HG02642 (cell line): ENCODE measurements around the gene FSD2.
"Not testable (repeated sequence)": the region's sequence is repeated elsewhere in the genome, so short reads cannot be mapped to it uniquely, and the experiment has no call there.

Experiments
- ATAC-seq: cut with Tn5 transposase; IDR thresholded peaks from one replicate; pipeline ENCODE4 v1.9.1; 2021; ENCODE audit warnings: mild to moderate bottlenecking; ENCODE audit not compliant: unreplicated experiment, poor library complexity

Gene FSD2

DNA sequence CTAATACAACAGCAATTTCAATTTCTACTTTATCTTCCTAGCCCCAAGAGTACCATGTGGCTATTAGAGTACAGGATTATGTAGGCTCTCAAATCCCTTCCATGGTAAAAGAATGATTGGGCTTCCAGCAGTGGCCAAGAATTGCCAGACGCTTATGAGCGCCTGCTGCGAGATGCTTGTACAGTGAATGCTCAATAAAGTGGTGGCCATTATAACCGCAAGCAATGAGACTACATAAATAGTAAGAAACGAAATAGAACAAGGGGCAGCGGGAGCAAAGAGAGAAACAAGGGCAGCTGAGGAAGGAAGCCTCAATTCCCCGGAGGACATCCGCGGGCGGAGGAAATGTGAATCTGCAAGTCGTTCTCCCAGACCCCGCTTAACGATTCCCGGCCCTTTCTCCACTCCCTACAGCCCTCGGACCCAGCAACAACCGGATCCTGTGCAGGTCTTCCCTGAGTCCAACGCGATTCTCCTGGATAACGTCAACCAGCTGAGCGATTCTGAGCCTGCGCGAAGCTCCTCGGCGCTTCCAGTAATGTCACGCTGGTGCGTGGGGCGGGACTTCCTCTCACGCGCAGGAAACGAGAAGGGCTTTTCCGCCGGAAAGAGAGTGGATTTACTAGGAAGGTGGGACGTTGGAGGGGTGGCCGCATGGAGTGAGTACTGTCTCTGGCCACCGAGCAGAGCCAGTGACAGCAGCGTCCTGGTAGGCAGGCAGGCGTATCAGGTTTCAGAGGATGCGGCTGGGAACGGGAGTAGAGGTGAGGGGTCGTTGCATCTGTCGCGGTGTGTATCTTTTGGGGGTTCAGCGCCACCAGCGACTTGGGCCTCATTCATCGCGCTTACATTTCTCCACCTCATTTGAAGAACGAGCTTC, 55.7 kb downstream of the FSD2 start:
- peak; percentile 94 for ATAC-seq

DNA sequence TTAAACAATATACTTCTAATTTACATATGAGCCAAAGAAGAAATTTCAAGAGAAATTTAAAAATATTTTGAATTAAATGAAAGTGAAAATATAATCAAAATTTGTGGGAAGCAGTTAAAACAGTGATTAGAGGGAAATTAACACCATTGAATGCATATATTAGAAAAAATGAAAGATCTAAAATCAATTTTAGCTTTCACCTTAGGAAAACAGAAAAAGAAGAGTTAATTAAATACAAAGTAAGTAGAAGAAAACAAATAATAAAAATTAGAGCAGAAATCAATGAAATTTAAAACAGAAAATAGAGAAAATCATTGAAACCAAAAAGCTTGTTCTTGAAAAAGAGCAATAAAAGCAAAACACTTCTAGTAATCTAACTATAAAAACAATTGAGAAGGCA, 57.6 kb downstream of the FSD2 start:
- ATAC-seq = no peak

DNA sequence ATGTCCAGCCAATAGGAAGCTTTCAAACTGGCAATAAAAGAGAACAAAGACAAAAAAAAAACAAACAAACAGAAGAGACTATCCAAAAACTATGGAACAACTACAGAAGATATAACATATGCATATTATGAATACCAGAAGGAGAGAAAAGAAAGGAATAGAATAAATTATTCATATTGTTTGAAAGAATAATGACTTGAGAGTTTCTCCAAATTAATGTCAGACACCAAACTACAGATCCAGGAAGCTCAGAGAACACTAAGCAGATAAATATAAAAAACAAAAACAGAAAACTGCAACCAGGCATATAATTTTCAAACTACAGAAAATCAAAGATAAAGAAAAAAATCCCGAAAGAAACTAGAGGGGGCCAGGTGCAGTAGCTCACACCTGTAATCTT, 62.1 kb downstream of the FSD2 start:
- no peak for ATAC-seq

DNA sequence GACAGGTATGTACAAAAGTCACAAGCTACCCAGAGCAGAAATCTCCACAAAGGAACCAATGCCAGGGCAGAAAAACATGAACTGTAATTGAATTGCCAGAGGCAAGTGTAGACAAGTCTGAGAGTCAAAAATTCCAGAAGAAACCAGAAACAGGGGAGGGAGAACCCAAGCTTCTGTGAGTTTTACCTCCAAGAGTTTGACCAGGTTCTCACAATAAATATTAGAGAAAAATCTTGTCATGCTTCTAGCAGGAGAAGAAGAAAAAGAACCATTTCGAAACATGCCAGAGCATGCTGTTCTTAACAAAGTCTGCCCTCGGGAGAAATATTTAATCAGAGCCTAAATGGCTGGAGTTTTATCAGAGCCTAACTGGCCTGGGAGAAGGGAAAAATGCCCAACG, 63.7 kb downstream of the FSD2 start:
- no peak for ATAC-seq

DNA sequence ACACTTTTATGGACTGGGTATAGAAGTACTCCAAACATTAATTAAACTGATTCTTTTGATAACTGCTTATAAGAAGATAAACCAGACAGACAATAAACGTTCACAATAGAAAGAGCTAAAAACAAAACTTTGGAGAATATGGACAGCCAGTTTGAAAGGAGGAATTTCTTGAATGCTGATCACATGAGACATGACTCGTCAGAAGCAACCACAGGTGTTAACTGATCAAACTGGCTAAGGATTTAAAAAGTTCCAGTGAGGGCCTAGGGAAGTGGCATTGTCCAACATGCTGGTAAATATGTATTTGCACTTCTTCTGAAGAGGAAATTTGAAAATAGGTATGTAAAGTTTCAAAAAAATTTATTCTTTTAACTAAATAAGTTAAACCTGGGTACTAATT, 66.8 kb downstream of the FSD2 start:
- no peak for ATAC-seq

DNA sequence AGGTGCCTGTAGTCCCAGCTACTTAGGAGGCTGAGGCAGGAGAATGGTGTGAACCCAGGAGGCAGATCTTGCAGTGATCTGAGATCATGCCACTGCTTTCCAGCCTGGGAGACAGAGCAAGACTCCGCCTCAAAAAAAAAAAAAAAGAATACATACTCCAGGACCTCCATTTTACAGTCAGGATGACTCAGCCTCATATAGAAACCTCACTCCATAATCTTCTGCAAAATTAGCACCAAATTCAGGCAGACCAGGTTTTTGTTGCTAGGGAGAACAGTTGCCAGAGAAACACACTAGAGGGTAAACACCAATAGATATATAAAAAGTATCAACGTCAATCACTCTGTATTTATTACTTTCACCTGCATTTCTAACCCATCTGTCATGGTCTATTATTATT, 67.9 kb downstream of the FSD2 start:
- ATAC-seq = no peak

DNA sequence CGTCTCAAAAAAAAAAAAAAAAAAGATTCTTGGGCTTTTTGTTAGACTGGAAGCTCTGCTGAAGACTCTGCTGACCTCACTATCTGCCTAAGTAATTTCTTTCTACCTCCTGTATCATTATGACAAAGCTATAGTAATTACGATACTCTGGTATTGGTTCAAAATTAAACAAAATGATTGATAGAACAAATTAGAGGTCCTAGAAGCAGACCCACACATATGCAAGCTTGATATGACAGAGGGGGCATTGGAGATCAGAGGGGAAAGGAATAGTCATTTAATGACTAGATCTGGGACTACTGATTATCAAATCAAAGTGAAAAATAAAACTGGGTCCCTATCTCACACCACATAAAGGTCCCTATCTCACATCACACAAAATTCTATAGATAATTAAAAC, 74.3 kb downstream of the FSD2 start:
- ATAC-seq = no peak

DNA sequence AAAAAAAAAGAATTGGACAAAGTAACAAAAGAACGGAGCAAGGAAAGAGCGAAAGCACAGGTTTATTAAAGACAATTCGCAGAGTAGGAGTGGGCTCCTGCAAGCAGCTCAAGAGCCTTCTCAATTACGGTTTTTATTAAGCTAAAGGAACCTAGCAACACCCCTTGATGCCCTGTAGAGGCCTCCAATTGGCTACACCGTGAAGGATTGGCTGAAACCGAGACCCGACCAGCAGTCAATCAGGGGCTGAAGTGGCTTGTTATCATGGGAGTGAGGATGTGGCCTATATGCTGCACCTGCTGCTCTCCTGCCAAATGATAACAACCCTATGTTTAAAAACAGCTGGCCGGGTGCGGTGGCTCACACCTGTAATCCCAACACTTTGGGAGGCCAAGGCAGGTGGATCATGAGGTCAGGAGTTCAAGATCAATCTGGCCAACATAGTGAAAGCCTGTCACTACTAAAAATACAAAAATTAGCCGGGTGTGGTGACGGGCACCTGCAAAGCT, 75.8 kb downstream of the FSD2 start:
- ATAC-seq = no peak

DNA sequence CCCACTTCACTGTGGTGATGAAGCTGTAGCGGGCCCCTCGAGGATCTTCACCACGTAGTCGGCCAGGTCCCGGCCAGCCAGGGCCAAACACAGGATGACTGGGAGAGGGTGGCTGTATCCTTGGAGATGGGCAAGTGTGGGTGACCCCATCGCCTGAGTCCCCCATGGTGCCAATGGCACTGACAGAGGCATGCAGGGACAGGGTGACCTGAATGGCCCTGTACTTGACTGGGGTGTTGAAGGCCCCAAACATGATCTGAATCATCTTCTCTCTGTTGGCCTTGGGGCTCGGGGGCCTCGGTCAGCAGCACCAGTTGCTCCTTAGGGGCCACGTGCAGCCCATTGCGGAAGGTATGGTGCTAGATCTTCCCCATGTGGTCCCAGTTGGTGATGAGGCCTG, 79.1 kb downstream of the FSD2 start:
- ATAC-seq = no peak

DNA sequence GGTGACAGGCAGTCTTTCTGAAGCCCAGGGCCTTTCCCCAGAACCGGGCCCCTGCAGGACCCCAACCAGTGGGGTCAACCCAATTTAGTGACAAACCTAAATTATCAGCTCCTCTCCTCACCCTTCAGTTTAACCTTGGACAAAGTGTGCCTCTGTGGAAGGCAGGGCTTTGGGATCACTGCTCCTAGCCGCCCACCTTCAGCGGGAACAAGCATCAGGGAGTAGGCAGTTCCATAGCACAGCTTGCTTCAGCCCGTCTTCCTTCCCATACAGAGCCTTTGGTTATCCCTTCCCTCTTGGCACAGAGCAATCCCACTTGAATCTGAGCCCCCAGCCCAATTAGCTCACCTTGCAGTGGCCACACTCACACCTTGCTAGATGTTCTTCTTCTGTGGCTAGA, 90.9 kb downstream of the FSD2 start:
- no peak for ATAC-seq

DNA sequence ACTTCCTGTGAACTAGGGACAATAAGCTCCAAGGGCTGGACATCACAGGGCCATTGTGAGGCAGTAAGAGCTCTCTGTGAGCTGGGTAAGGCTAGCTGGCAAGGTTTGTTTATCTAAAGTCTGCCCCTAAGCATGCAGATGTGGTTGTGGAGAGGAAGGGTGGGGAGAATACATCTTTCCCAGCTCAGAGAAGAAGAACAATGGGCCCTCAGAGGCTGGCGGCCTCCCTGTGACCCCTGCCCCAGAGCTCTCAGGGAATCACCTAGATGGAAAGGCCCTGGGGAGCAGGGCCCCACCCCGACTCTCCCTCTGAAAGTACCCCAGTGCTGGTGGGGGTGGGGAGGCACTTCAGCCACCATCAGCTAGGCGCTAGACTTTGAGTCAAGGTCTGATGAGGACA, 91.9 kb downstream of the FSD2 start:
- no peak for ATAC-seq

DNA sequence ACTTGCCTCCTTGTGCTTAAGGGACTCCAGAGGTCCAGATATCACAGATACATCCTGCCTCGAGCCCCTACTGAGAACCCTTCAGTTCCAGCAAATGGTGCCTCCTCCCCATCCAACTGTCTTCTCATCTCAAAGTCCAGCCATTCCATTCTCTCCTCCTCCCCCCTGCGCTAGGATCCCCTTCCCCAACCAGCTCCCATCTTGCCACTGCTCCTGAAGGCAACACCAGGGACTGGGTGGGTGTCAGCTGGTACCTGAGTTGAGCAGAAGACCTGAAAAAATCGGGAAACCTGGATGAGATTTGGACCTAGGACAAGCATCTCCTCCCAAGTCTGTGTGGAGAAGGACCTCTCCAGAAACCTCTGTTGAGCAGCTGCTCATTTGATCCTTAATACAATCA, 93.8 kb downstream of the FSD2 start:
- no peak for ATAC-seq

DNA sequence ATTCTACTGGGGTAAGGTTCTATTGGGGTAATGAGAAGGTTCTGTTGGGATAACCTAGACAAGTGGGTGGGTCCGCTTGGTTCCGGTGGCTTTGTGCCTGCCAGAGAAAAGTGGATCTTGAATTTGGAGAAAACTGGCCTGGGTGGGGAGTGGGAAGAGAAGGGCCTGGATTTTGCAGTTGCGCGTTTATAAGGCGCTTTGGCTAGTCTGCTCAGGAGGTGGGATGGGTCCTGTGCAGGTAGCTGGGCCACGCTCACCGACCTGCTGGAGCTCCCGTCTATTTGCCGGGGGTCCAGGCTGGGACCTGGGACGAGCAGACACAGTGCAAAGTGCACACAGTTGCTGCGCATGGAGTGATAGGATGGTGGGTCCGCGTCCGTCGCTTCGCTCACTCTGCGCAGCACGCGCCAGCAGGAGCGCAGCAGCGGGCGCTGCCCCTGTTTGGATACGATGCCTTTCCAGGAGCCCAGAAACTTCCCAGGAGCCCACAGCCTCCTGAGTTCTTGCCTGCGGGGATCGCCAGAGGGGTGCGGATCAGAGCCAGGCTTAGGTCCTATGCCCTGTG, 94.9 kb downstream of the FSD2 start:
- no peak for ATAC-seq

DNA sequence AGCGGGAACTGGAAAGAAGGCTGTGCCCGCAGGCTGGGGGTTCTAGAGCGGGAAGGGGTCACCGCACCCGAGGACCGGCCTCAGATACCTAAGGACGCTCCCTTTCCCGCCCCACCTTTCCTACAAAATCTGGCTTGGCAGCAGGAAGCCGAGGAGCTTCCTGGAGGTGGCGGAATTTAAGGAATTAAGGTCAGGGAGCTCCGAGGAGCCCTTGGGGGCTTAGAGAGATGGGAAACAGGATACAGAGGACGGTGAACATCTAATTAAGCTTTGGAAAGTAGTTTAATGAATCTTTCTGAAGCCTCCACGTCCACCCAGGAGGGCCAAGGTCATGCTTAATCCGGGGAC, 95.7 kb downstream of the FSD2 start:
- ATAC-seq = no peak

DNA sequence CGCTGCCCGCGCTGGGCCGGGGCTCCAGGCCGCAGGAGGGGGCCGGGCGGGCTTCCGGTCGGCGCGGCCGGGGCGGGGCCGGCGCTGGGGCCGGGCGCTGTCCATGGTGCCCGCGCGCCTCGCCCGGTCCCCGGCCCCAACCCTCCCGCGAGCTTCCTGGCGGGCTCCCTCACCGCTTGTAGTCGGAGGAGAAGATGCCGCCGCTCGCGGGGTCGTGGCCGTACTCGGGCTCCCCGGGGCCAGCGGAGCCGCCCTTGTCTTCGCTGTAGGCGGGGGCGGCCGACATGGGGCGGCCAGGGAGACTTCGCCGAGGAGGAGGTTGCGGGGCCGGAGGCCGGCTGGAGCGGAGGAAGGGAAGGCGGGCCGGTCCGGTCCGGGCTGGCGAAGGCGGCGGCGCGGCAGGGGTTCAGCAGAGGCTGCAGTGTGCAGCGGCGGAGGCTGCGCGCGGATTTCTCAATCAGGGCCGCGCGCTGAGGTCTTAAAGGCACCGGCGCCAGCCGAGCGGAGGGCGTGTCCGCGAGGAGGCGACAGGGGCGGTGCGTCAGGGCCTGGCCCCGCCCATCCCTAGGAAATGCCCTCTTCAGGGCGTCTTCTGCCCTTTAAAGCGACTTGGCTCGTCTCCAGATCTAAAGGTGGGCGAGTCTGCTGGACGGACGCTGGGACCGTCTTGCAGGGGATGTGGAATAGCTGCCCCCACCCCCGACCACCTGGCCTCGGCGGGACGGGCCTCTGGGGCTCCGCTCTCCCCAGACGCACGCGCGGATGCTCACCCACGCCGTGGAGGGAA, 96.3 kb downstream of the FSD2 start, which contains the start of gene AP3B2:
Gene AP3B2, minus strand, starts transcription at position 455 of the 787 bp plus-strand sequence. Its CDS starts 169 bp downstream, at position 286.
- ATAC-seq = peak; percentile 91

DNA sequence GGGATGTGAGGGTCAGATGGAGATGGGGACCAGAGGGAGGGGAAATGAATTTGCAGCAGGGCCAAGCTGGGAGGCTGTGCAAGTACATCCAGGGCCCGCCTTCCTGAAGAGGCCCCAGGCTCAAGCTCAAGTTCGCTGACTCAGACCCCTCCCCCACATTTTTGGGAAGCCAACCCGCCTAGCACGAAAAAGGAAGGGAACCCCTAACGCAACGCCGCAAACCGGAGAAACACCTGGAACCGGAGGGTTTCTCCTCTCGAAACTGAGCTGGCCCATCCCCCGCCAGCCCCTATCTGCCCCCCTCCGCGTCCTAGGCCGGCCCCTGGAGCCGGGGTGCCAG, 96.8 kb downstream of the FSD2 start:
- ATAC-seq = no peak

DNA sequence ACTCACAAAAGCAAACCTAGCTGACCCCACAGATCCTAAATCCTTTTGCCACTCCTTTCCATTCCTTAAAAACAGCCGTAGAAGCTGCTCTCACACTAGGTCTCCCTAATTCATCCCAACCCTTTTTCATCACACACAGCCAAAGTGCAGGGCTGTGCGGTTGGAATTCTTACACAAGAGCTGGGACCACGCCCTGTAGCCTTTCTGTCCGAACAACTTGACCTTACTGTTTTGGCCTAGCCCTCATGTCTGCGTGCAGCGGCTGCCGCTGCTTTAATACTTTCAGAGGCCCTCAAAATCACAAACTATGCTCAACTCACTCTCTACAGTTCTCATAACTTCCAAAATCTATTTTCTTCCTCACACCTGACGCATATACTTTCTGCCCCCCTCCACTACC, 100.0 kb downstream of the FSD2 start:
- ATAC-seq = not testable (repeated sequence)
